HUES48 (cell line): ENCODE measurements around the gene ITGB3.
"Not testable (repeated sequence)": the region's sequence is repeated elsewhere in the genome, so short reads cannot be mapped to it uniquely, and the experiment has no call there.

ENCODE experiments used
- H3K27ac ChIP-seq: one replicate; pipeline ENCODE4 v1.7.0; 2013; ENCODE audit warnings: low read depth, low read length, inconsistent platforms
- H3K27me3 ChIP-seq: 2 replicates; pipeline ENCODE4 v1.6.1; 2013; ENCODE audit warnings: mild to moderate bottlenecking, low read length; ENCODE audit not compliant: control insufficient read depth, insufficient read depth
- H3K36me3 ChIP-seq: 2 replicates; pipeline ENCODE4 v1.6.1; 2013; ENCODE audit warnings: low read length; ENCODE audit not compliant: control insufficient read depth, insufficient read depth
- H3K4me1 ChIP-seq: 2 replicates; pipeline ENCODE4 v1.6.1; 2013; ENCODE audit warnings: mild to moderate bottlenecking, low read length; ENCODE audit not compliant: control insufficient read depth, insufficient read depth
- H3K4me3 ChIP-seq: 2 replicates; pipeline ENCODE4 v1.5.1; 2013; ENCODE audit warnings: mild to moderate bottlenecking, low read depth, low read length
- H3K9ac ChIP-seq: 2 replicates; pipeline ENCODE4 v1.6.1; 2013; ENCODE audit warnings: mild to moderate bottlenecking, low read depth, low read length, moderate library complexity
- H3K9me3 ChIP-seq: 2 replicates; pipeline ENCODE4 v1.6.1; 2013; ENCODE audit warnings: low read length; ENCODE audit not compliant: control insufficient read depth, insufficient read depth

The ITGB3 gene

GRCh38 chr17:47223460-47223859 is 30.2 kb upstream of the ITGB3 start:
- Histone ChIP-seq H3K9me3 (peaks cover 5% of the 10 kb centered on the region; the same call in 1 of the 2 replicates), H3K36me3 (no peaks in the 10 kb centered on the region), H3K9ac (no peak overlapping the region), H3K27ac (no peak overlapping the region), H3K27me3 (no peaks in the 10 kb centered on the region), H3K4me1 (peaks cover 13% of the 10 kb centered on the region), H3K4me3 (no peak overlapping the region)

- H3K27me3 ChIP-seq, H3K4me3 ChIP-seq, H3K9ac ChIP-seq, H3K36me3 ChIP-seq, H3K27ac ChIP-seq, H3K9me3 ChIP-seq: not testable (repeated sequence)
- H3K4me1 ChIP-seq = peaks cover 13% of the 10 kb centered on the region
Measured at GRCh38 chr17:47224077-47224476, 29.6 kb upstream of the ITGB3 start.

GRCh38 chr17:47224966-47225365 is 28.7 kb upstream of the ITGB3 start:
- H3K9me3 ChIP-seq = peaks cover 5% of the 10 kb centered on the region; the same call in 1 of the 2 replicates
- H3K4me3 ChIP-seq = no peak overlapping the region
- peaks cover 19% of the 10 kb centered on the region for H3K4me1 ChIP-seq
- no peak overlapping the region for H3K9ac ChIP-seq
- no peaks in the 10 kb centered on the region for H3K36me3 ChIP-seq
- peaks cover 1% of the 10 kb centered on the region for H3K27me3 ChIP-seq
- H3K27ac ChIP-seq = no peak overlapping the region

- Histone ChIP-seq H3K4me3 (no peak overlapping the region), H3K27ac (no peak overlapping the region), H3K9me3 (peaks cover 5% of the 10 kb centered on the region; the same call in 1 of the 2 replicates)
Measured at GRCh38 chr17:47225436-47225858, 28.2 kb upstream of the ITGB3 start.

GRCh38 chr17:47225911-47226688 is 27.5 kb upstream of the ITGB3 start:
- Histone ChIP-seq H3K9me3 (peaks cover 5% of the 10 kb centered on the region; the same call in 1 of the 2 replicates), H3K36me3 (no peaks in the 10 kb centered on the region), H3K27ac (no peak overlapping the region), H3K4me3 (no peak overlapping the region), H3K27me3 (peaks cover 5% of the 10 kb centered on the region), H3K9ac (no peak overlapping the region), H3K4me1 (peaks cover 12% of the 10 kb centered on the region)

More at GRCh38 chr17:47225436-47225858, 28.2 kb upstream of the ITGB3 start:
- no peaks in the 10 kb centered on the region for H3K36me3 ChIP-seq
- peaks cover 5% of the 10 kb centered on the region for H3K27me3 ChIP-seq
- no peak overlapping the region for H3K9ac ChIP-seq
- H3K4me1 ChIP-seq = peaks cover 18% of the 10 kb centered on the region

GRCh38 chr17:47227862-47228261 is 25.8 kb upstream of the ITGB3 start:
- H3K4me3 ChIP-seq = no peak overlapping the region
- H3K36me3 ChIP-seq = no peaks in the 10 kb centered on the region
- H3K9me3 ChIP-seq = peaks cover 5% of the 10 kb centered on the region; the same call in 1 of the 2 replicates
- peaks cover 10% of the 10 kb centered on the region; the same call in 1 of the 2 replicates for H3K4me1 ChIP-seq
- no peak overlapping the region for H3K27ac ChIP-seq
- peaks cover 5% of the 10 kb centered on the region for H3K27me3 ChIP-seq
- H3K9ac ChIP-seq = no peak overlapping the region

GRCh38 chr17:47229535-47230443 is 23.8 kb upstream of the ITGB3 start:
- Histone ChIP-seq H3K9ac (no peak overlapping the region), H3K4me1 (peaks cover 10% of the 10 kb centered on the region; the same call in 1 of the 2 replicates), H3K27me3 (peaks cover 5% of the 10 kb centered on the region), H3K4me3 (no peak overlapping the region), H3K27ac (no peak overlapping the region), H3K36me3 (no peaks in the 10 kb centered on the region), H3K9me3 (no peaks in the 10 kb centered on the region)

GRCh38 chr17:47230864-47231263 is 22.8 kb upstream of the ITGB3 start:
- H3K4me3 ChIP-seq = no peak overlapping the region
- no peak overlapping the region for H3K27ac ChIP-seq
- peaks cover 5% of the 10 kb centered on the region for H3K27me3 ChIP-seq
- no peak overlapping the region for H3K9ac ChIP-seq
- peaks cover 10% of the 10 kb centered on the region; the same call in 1 of the 2 replicates for H3K4me1 ChIP-seq
- H3K9me3 ChIP-seq = no peaks in the 10 kb centered on the region
- H3K36me3 ChIP-seq = no peaks in the 10 kb centered on the region

GRCh38 chr17:47231334-47231733 is 22.3 kb upstream of the ITGB3 start:
- Histone ChIP-seq H3K4me1 (peaks cover 10% of the 10 kb centered on the region; the same call in 1 of the 2 replicates), H3K9ac (no peak overlapping the region), H3K27me3 (peaks cover 5% of the 10 kb centered on the region), H3K9me3 (no peaks in the 10 kb centered on the region), H3K4me3 (no peak overlapping the region), H3K27ac (no peak overlapping the region), H3K36me3 (no peaks in the 10 kb centered on the region)

- H3K4me1 ChIP-seq = peaks cover 10% of the 10 kb centered on the region; the same call in 1 of the 2 replicates
- H3K9me3 ChIP-seq = no peaks in the 10 kb centered on the region
- H3K27me3 ChIP-seq = peaks cover 5% of the 10 kb centered on the region
- no peak overlapping the region for H3K4me3 ChIP-seq
- H3K9ac ChIP-seq = no peak overlapping the region
- H3K27ac ChIP-seq = no peak overlapping the region
- no peaks in the 10 kb centered on the region for H3K36me3 ChIP-seq
Measured at GRCh38 chr17:47231866-47232265, 21.8 kb upstream of the ITGB3 start.
